ENCODE data around the gene UMODL1. TPM values are rescaled to one million over a fixed set of nuclear protein-coding genes. Genes with fewer than 3 reads are reported as not detected.
A peak's percentile ranks its signal among the peaks of the same experiment; 100 is the strongest.

Gene UMODL1
- total RNA-seq, 1 donor from 2014 or later, result not detected

GRCh38 chr21:42107881-42108553, 36.9 kb downstream of the UMODL1 start:
- Mint-ChIP-seq H3K9me3 (no peaks in the 10 kb centered on the region), H3K36me3 (no peaks in the 10 kb centered on the region), H3K27me3 (ENCODE audit: insufficient read depth, low read depth) (peaks cover 4% of the 10 kb centered on the region), H3K27ac (no peak overlapping the region), H3K4me1 (peaks cover 7% of the 10 kb centered on the region), H3K4me3 (no peak overlapping the region)
- Histone ChIP-seq H3K79me2 (ENCODE audit: low read depth) (no peaks in the 10 kb centered on the region), H3K9ac (no peak overlapping the region), H3K27me3 (no peaks in the 10 kb centered on the region), H3F3A (ENCODE audit: low read depth) (no peaks in the 10 kb centered on the region), H4K20me1 (ENCODE audit: low read depth) (no peaks in the 10 kb centered on the region), H3K4me3 (no peak overlapping the region), H3K4me1 (no peaks in the 10 kb centered on the region), H3K36me3 (no peaks in the 10 kb centered on the region), H2AFZ (replicated peaks) (peak overlapping the region; percentile 70), H3K27ac (no peak overlapping the region), H3K4me2 (no peak overlapping the region), H3K9me3 (ENCODE audit: low read depth) (no peaks in the 10 kb centered on the region)
- peak; percentile 81 for DNase-seq (ENCODE audit: low spot score)
- TF ChIP-seq EZH2 (IDR thresholded peaks at IDR 0.05), result no peak
- TF ChIP-seq, protein P1, sequence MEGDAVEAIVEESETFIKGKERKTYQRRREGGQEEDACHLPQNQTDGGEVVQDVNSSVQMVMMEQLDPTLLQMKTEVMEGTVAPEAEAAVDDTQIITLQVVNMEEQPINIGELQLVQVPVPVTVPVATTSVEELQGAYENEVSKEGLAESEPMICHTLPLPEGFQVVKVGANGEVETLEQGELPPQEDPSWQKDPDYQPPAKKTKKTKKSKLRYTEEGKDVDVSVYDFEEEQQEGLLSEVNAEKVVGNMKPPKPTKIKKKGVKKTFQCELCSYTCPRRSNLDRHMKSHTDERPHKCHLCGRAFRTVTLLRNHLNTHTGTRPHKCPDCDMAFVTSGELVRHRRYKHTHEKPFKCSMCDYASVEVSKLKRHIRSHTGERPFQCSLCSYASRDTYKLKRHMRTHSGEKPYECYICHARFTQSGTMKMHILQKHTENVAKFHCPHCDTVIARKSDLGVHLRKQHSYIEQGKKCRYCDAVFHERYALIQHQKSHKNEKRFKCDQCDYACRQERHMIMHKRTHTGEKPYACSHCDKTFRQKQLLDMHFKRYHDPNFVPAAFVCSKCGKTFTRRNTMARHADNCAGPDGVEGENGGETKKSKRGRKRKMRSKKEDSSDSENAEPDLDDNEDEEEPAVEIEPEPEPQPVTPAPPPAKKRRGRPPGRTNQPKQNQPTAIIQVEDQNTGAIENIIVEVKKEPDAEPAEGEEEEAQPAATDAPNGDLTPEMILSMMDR (IDR thresholded peaks at IDR 0.05), result peak; percentile 76

- H3K4me1 Mint-ChIP-seq, result peaks cover 7% of the 10 kb centered on the region
- Histone ChIP-seq H3K4me1 (no peaks in the 10 kb centered on the region), H3K9me3 (ENCODE audit: low read depth) (no peaks in the 10 kb centered on the region), H3K9ac (no peak overlapping the region), H3K27me3 (no peaks in the 10 kb centered on the region), H3K27ac (no peak overlapping the region), H2AFZ (replicated peaks) (no peak overlapping the region), H4K20me1 (ENCODE audit: low read depth) (no peaks in the 10 kb centered on the region), H3K79me2 (ENCODE audit: low read depth) (no peaks in the 10 kb centered on the region), H3K4me3 (no peak overlapping the region), H3K36me3 (no peaks in the 10 kb centered on the region), H3F3A (ENCODE audit: low read depth) (no peaks in the 10 kb centered on the region), H3K4me2 (no peak overlapping the region)
- DNase-seq (ENCODE audit: low spot score), result no peak
- H3K27ac Mint-ChIP-seq, result no peak overlapping the region
- H3K27me3 Mint-ChIP-seq (ENCODE audit: insufficient read depth, low read depth), result peaks cover 6% of the 10 kb centered on the region
- no peaks in the 10 kb centered on the region for H3K36me3 Mint-ChIP-seq
- H3K9me3 Mint-ChIP-seq, result no peaks in the 10 kb centered on the region
- TF ChIP-seq, protein P1 (IDR thresholded peaks at IDR 0.05), result no peak
- TF ChIP-seq EZH2phosphoT487 (IDR thresholded peaks at IDR 0.05) (no peak), EZH2 (IDR thresholded peaks at IDR 0.05) (no peak)
- no peak overlapping the region for H3K4me3 Mint-ChIP-seq
These were observed 37.6 kb downstream of the UMODL1 start for GRCh38 chr21:42108554-42109340.

DNA sequence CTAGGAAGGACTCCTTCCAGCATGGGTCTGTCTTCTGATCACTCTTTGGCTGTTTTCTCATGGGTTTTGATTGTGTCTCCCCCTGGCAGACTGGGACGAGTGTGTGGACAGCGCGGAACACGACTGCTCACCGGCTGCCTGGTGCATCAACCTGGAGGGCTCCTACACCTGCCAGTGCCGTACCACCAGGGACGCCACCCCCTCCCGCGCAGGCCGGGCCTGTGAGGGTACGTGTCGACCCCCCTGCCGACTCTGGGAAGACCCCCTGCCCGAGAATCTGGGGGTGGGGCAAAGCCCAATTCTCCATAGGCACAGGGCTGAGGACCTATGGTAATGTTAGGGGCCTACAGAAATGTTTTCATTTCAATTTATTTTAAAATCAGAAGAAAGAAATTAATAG, 38.4 kb downstream of the UMODL1 start:
- DNase-seq (ENCODE audit: low spot score), result no peak
- Histone ChIP-seq H3K27me3 (no peaks in the 10 kb centered on the region), H3K4me1 (no peaks in the 10 kb centered on the region), H3K36me3 (no peaks in the 10 kb centered on the region), H3K4me3 (no peak overlapping the region), H3K27ac (no peak overlapping the region), H3K4me2 (no peak overlapping the region), H3K9ac (no peak overlapping the region), H2AFZ (replicated peaks) (no peak overlapping the region), H3K9me3 (ENCODE audit: low read depth) (no peaks in the 10 kb centered on the region), H3K79me2 (ENCODE audit: low read depth) (no peaks in the 10 kb centered on the region), H4K20me1 (ENCODE audit: low read depth) (no peaks in the 10 kb centered on the region), H3F3A (ENCODE audit: low read depth) (no peaks in the 10 kb centered on the region)
- Mint-ChIP-seq H3K27ac (no peak overlapping the region), H3K9me3 (no peaks in the 10 kb centered on the region), H3K4me1 (peaks cover 7% of the 10 kb centered on the region), H3K27me3 (ENCODE audit: insufficient read depth, low read depth) (peaks cover 4% of the 10 kb centered on the region), H3K36me3 (no peaks in the 10 kb centered on the region), H3K4me3 (no peak overlapping the region)
- TF ChIP-seq EZH2 (IDR thresholded peaks at IDR 0.05) (no peak), EZH2phosphoT487 (IDR thresholded peaks at IDR 0.05) (no peak)
- TF ChIP-seq, protein P1 (IDR thresholded peaks at IDR 0.05), result no peak
